Endothelial cell of umbilical vein (primary cell): ENCODE results near the gene GUCY1A1. TPM values are rescaled to one million over a fixed set of nuclear protein-coding genes. Genes with fewer than 3 reads are reported as not detected.

ENCODE experiments used
- BruUV-seq: library from RNA; stranded (reverse); fragments of 400-500 nt; replicated peaks from 2 replicates; lab custom pipeline; 2021; lab: Mats Ljungman, UMichigan
- CTCF ChIA-PET: fragments of 300-600, 350-600 bp; sonication (Branson Sonifier 250); formaldehyde crosslinking; loops from one replicate; lab custom pipeline; 2021; ENCODE audit warnings: antibody characterized with exemption, inconsistent platforms; lab: Charles Lee
- POLR2A ChIA-PET: fragments of 300-600, 350-600 bp; sonication (Branson Sonifier 250); formaldehyde crosslinking; loops from one replicate; lab custom pipeline; 2021; ENCODE audit warnings: antibody characterized with exemption, inconsistent platforms; lab: Charles Lee
- DNase-seq: peaks from one replicate; pipeline ENCODE4 v3.0.0-alpha.2; 2011; ENCODE audit warnings: low read depth, low spot score
- FAIRE-seq: peaks from 2 replicates; lab custom pipeline; 2011; peaks lifted over from hg19 to GRCh38; lab: Jason Lieb, UNC
- H2AFZ ChIP-seq: 2 replicates; pipeline ENCODE4 v1.6.0; 2012; ENCODE audit warnings: low read depth, low read length, control low read depth, inconsistent platforms
- H3K27ac ChIP-seq: 2 replicates; pipeline ENCODE4 v1.5.1; 2011; ENCODE audit warnings: low read depth, mild to moderate bottlenecking, control low read depth, low read length, moderate library complexity; ENCODE audit not compliant: insufficient read depth
- H3K27me3 ChIP-seq, 2 experiments: 2 replicates each; pipeline versions ENCODE4 v1.6.0 to v1.6.1; 2011; ENCODE audit warnings: low read length in 2 of 2, mixed read lengths in 1 of 2; ENCODE audit not compliant: control insufficient read depth in 2 of 2, insufficient read depth in 2 of 2
- H3K36me3 ChIP-seq, 2 experiments: 2 replicates in 1 of 2; 3 replicates in 1 of 2; pipeline ENCODE4 v1.5.1; 2011; ENCODE audit warnings: low read length in 2 of 2, mild to moderate bottlenecking in 1 of 2, moderate library complexity in 1 of 2; ENCODE audit not compliant: control insufficient read depth in 2 of 2, insufficient read depth in 2 of 2; ENCODE audit errors: extremely low read depth in 1 of 2
- H3K4me1 ChIP-seq: 3 replicates; pipeline ENCODE4 v1.5.1; 2011; ENCODE audit warnings: mild to moderate bottlenecking, low read length; ENCODE audit not compliant: control insufficient read depth, insufficient read depth; ENCODE audit errors: extremely low read depth
- H3K4me2 ChIP-seq: 2 replicates; pipeline ENCODE4 v1.6.1; 2011; ENCODE audit warnings: low read length, control low read depth, mixed read lengths; ENCODE audit not compliant: insufficient read depth
- H3K4me3 ChIP-seq, 3 experiments: fragments of 200-600 bp in 1 of 3; sonication (generic), shearing (Covaris generic) in 1 of 3; replicated peaks in 1 of 3; 2 replicates each; pipeline ENCODE4 v1.5.1; 2011 to 2016; ENCODE audit warnings: control low read depth in 3 of 3, low read length in 3 of 3, mild to moderate bottlenecking in 2 of 3, inconsistent platforms in 1 of 3, low read depth in 1 of 3, moderate library complexity in 1 of 3; ENCODE audit not compliant: insufficient read depth in 1 of 3
- H3K79me2 ChIP-seq: 2 replicates; pipeline ENCODE4 v1.6.0; 2012; ENCODE audit warnings: low read length, inconsistent platforms; ENCODE audit not compliant: control insufficient read depth, insufficient read depth
- H3K9ac ChIP-seq: replicated peaks from 2 replicates; pipeline ENCODE3; 2011; ENCODE audit warnings: low read length, control low read depth; ENCODE audit not compliant: insufficient read depth; ENCODE audit errors: extremely low read depth
- H3K9me1 ChIP-seq: replicated peaks from 3 replicates; pipeline ENCODE4 v1.6.0; 2011; ENCODE audit warnings: mild to moderate bottlenecking, low read length; ENCODE audit not compliant: control insufficient read depth, insufficient read depth; ENCODE audit errors: extremely low read depth
- H3K9me3 ChIP-seq: replicated peaks from 2 replicates; pipeline ENCODE4 v1.5.1; 2012; ENCODE audit warnings: low read length, inconsistent platforms; ENCODE audit not compliant: control insufficient read depth, insufficient read depth
- H4K20me1 ChIP-seq: replicated peaks from 2 replicates; pipeline ENCODE3; 2011; ENCODE audit warnings: mild to moderate bottlenecking, low read length; ENCODE audit not compliant: control insufficient read depth, insufficient read depth; ENCODE audit errors: extremely low read depth
- EZH2 ChIP-seq: IDR thresholded peaks from 2 replicates; pipeline ENCODE4 v1.6.1; 2012; ENCODE audit warnings: borderline replicate concordance, low read depth, mild to moderate bottlenecking, moderate library complexity, low read length, inconsistent platforms; ENCODE audit not compliant: severe bottlenecking
- FOS ChIP-seq: IDR thresholded peaks from 2 replicates; pipeline ENCODE4 v1.6.1; 2011; ENCODE audit warnings: mild to moderate bottlenecking, low read length, moderate library complexity, borderline replicate concordance; ENCODE audit not compliant: insufficient read depth
- GATA2 ChIP-seq: IDR thresholded peaks from 2 replicates; pipeline ENCODE4 v1.7.0; 2011; ENCODE audit warnings: low read depth, mild to moderate bottlenecking, moderate library complexity, mixed read lengths, low read length; ENCODE audit not compliant: insufficient read length, insufficient read depth
- JUN ChIP-seq: IDR thresholded peaks from 2 replicates; pipeline ENCODE4 v1.6.1; 2011; ENCODE audit warnings: borderline replicate concordance, low read depth; ENCODE audit not compliant: insufficient read length, insufficient read depth
- MYC ChIP-seq: IDR thresholded peaks from one replicate; pipeline ENCODE4 v1.6.1; 2011; ENCODE audit warnings: mild to moderate bottlenecking, low read depth, low read length
- POLR2A ChIP-seq: IDR thresholded peaks from 2 replicates; pipeline ENCODE4 v1.6.1; 2012; ENCODE audit warnings: low read depth, mild to moderate bottlenecking, control low read depth, low read length
- POLR2AphosphoS5 ChIP-seq: IDR thresholded peaks from 2 replicates; pipeline ENCODE4 v1.6.1; 2012; ENCODE audit warnings: low read depth, mild to moderate bottlenecking, control low read depth, low read length, moderate library complexity; ENCODE audit not compliant: insufficient read depth
- dilution Hi-C: fragments of 300-500 bp; cut with MboI; formaldehyde crosslinking; loops from one replicate; pipeline ENCODE4 v1.15.0; 2019; ENCODE audit warnings: low sequenced_read_pairs; ENCODE audit not compliant: extremely low pct_ligation_motif_present
- intact Hi-C: fragments of 100-400 bp; cut with micrococcal nuclease; formaldehyde crosslinking; loops from one replicate; pipeline ENCODE4 v1.10.0; 2022
- polyA plus RNA-seq, 4 experiments: library from polyadenylated mRNA; depleted of rRNA in 3 of 4; stranded (reverse) in 3 of 4; unstranded in 1 of 4; fragments of >200 nt; gene quantifications; 2 replicates each; pipeline versions ENCODE4 v1.2.1 to v1.2.3, GENCODE V29; 2011 to 2012; ENCODE audit warnings: missing spikeins in 1 of 4
- total RNA-seq: library from RNA; stranded (reverse); gene quantifications from 2 replicates; pipeline ENCODE4 v1.2.3, GENCODE V29; 2021
- TF ChIP-seq, protein P1 (sequence below): IDR thresholded peaks from 2 replicates; pipeline ENCODE4 v1.6.1; 2011; ENCODE audit not compliant: insufficient read depth, insufficient read length
- TF ChIP-seq, protein P2 (sequence below), 2 donors: IDR thresholded peaks; 1 replicate in 1 of 2; 2 replicates in 1 of 2; pipeline ENCODE4 v1.5.1; 2011; ENCODE audit warnings: low read length in 2 of 2, mild to moderate bottlenecking in 2 of 2, moderate library complexity in 2 of 2, control low read depth in 1 of 2, inconsistent platforms in 1 of 2, low read depth in 1 of 2; ENCODE audit not compliant: insufficient read depth in 1 of 2; ENCODE audit errors: extremely low read depth in 1 of 2

Gene GUCY1A1
- total and polyA plus RNA-seq, 2 donors (not counting 3 experiments of a cell fraction or from before 2014, with no cell fraction given): 1.3 to 4.4 TPM

DNA sequence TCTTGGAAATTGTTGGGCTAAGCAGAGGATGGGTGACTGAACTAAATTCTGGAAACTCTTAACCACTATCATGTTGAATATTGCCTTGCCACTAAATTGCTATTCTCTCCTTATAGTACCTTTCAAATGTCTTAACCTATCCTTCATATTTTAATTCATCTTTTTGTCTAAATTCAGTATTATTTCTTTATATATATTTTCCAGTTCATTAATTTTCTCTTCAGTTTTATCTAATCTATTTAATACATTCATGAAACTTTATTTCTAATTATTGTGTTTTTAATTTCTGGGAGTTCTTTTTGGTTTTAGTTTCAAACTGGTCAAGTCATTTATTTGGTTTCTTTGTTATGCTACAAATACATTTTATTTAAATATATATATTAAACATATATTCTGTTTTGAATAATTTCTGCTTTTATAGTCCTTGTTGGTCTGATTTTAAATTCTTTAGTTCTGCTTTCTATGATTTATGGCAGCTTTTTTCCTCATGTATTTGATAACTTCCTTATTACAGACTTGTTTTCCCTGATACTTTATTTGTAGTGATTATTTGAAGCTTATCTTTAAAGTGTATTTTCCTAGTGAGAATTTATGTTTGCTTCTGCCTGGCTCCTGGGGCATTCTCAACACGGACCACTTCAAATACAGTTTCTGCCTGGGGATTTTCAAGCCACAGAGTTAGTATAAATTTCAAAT is 8.5 kb upstream of the GUCY1A1 start:
- Histone ChIP-seq H3K36me3 (no peaks in the 10 kb centered on the region), H4K20me1 (no peaks in the 10 kb centered on the region), H3K4me2 (no peak overlapping the region), H3K9ac (no peak overlapping the region), H3K27ac (no peak overlapping the region), H3K27me3 (peaks cover 0 to 3% of the 10 kb centered on the region in 2 experiments), H3K4me3 (no peak overlapping the region), H3K9me3 (no peaks in the 10 kb centered on the region), H3K4me1 (no peaks in the 10 kb centered on the region), H3K79me2 (no peaks in the 10 kb centered on the region), H2AFZ (no peak overlapping the region), H3K9me1 (no peaks in the 10 kb centered on the region)
- BruUV-seq: no TSS peak
- dilution Hi-C loops: no loop called here
- ChIA-PET POLR2A (no interaction called here), CTCF (interaction anchor here (1.0 to 2.7 kb wide), 2 partner anchors 8 to 129 kb away, joined by 3 to 10 read pairs; no protein-coding TSS in a partner anchor)
- no peak for DNase-seq
- TF ChIP-seq POLR2A: no peak
- TF ChIP-seq POLR2AphosphoS5: no peak
- TF ChIP-seq, protein P1, sequence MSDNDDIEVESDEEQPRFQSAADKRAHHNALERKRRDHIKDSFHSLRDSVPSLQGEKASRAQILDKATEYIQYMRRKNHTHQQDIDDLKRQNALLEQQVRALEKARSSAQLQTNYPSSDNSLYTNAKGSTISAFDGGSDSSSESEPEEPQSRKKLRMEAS: no peak
- TF ChIP-seq, protein P2, sequence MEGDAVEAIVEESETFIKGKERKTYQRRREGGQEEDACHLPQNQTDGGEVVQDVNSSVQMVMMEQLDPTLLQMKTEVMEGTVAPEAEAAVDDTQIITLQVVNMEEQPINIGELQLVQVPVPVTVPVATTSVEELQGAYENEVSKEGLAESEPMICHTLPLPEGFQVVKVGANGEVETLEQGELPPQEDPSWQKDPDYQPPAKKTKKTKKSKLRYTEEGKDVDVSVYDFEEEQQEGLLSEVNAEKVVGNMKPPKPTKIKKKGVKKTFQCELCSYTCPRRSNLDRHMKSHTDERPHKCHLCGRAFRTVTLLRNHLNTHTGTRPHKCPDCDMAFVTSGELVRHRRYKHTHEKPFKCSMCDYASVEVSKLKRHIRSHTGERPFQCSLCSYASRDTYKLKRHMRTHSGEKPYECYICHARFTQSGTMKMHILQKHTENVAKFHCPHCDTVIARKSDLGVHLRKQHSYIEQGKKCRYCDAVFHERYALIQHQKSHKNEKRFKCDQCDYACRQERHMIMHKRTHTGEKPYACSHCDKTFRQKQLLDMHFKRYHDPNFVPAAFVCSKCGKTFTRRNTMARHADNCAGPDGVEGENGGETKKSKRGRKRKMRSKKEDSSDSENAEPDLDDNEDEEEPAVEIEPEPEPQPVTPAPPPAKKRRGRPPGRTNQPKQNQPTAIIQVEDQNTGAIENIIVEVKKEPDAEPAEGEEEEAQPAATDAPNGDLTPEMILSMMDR (IDR thresholded peaks at IDR 0.05; ENCODE audit: extremely low read depth in 1 of 2, insufficient read depth in 1 of 2, low read depth in 1 of 2, low read length in 2 of 2): no peak
- no peak for TF ChIP-seq MYC
- TF ChIP-seq FOS: no peak
- TF ChIP-seq JUN: no peak
- no peak for TF ChIP-seq GATA2
- no peak for TF ChIP-seq EZH2
- no peak for FAIRE-seq
- intact Hi-C loops: no loop called here
